ENCODE measurements around the gene MALRD1.

Gene MALRD1

GRCh38 chr10:19294233-19294632 lies 245.6 kb downstream of the MALRD1 start:
- no peak for TF ChIP-seq CTCF (conservative IDR thresholded peaks at IDR 0.05; ENCODE audit: low read depth)
- CTCF ChIA-PET = no interaction called here
- POLR2A ChIA-PET (ENCODE audit: low non-redundant PET) = no interaction called here
- DNase-seq (ENCODE audit: low spot score) = no peak
- no peak overlapping the region for H3K27ac ChIP-seq

GRCh38 chr10:19299645-19300044 lies 251.0 kb downstream of the MALRD1 start:
- TF ChIP-seq CTCF (conservative IDR thresholded peaks at IDR 0.05; ENCODE audit: low read depth) = no peak
- no peak overlapping the region for H3K27ac ChIP-seq
- ChIA-PET CTCF (no interaction called here), POLR2A (ENCODE audit: low non-redundant PET) (no interaction called here)
- no peak for DNase-seq (ENCODE audit: low spot score)

- no peak overlapping the region for H3K27ac ChIP-seq
- TF ChIP-seq CTCF (conservative IDR thresholded peaks at IDR 0.05; ENCODE audit: low read depth) = no peak
- CTCF ChIA-PET = no interaction called here
- POLR2A ChIA-PET (ENCODE audit: low non-redundant PET) = no interaction called here
- DNase-seq (ENCODE audit: low spot score) = peak; percentile 31
Measured at GRCh38 chr10:19302117-19302516, 253.5 kb downstream of the MALRD1 start.

- CTCF ChIA-PET = interaction anchor here (0.5 kb wide), 1 partner anchor 621 kb away, joined by 3 read pairs; no protein-coding TSS in a partner anchor
- no peak for DNase-seq (ENCODE audit: low spot score)
- POLR2A ChIA-PET (ENCODE audit: low non-redundant PET) = no interaction called here
- no peak for TF ChIP-seq CTCF (conservative IDR thresholded peaks at IDR 0.05; ENCODE audit: low read depth)
- H3K27ac ChIP-seq = no peak overlapping the region
Measured at GRCh38 chr10:19310066-19310465, 261.5 kb downstream of the MALRD1 start.

GRCh38 chr10:19316204-19316870 lies 267.7 kb downstream of the MALRD1 start:
- ChIA-PET POLR2A (ENCODE audit: low non-redundant PET) (no interaction called here), CTCF (no interaction called here)
- no peak overlapping the region for H3K27ac ChIP-seq
- DNase-seq (ENCODE audit: low spot score) = no peak
- TF ChIP-seq CTCF (conservative IDR thresholded peaks at IDR 0.05; ENCODE audit: low read depth) = no peak

GRCh38 chr10:19317952-19318351 lies 269.4 kb downstream of the MALRD1 start:
- ChIA-PET CTCF (no interaction called here), POLR2A (ENCODE audit: low non-redundant PET) (no interaction called here)
- DNase-seq (ENCODE audit: low spot score) = no peak
- no peak for TF ChIP-seq CTCF (conservative IDR thresholded peaks at IDR 0.05; ENCODE audit: low read depth)
- H3K27ac ChIP-seq = no peak overlapping the region
